NCI-H1436 (cell line): ENCODE measurements around the gene OR1K1.
A peak's percentile ranks its signal among the peaks of the same experiment; 100 is the strongest.
"Not testable (repeated sequence)": the region's sequence is repeated elsewhere in the genome, so short reads cannot be mapped to it uniquely, and the experiment has no call there.

ENCODE experiments used
- DNase-seq: peaks from one replicate; lab custom pipeline; 2025; lab: John Stamatoyannopoulos, UW

Gene OR1K1

GRCh38 chr9:122800066-122801060 is at the start of gene OR1K1:
Gene OR1K1 (plus strand): TSS chr9:122800123. CDS start chr9:122800123, 0 bp downstream.
- DNase-seq, result no peak

GRCh38 chr9:122754825-122755224 is 45.1 kb upstream of the OR1K1 start:
- no peak for DNase-seq

- DNase-seq, result no peak
Measured at GRCh38 chr9:122767817-122768216, 32.1 kb upstream of the OR1K1 start.

- no peak for DNase-seq
Measured at GRCh38 chr9:122777052-122777451, 22.9 kb upstream of the OR1K1 start.

GRCh38 chr9:122777935-122778627 is 21.8 kb upstream of the OR1K1 start:
- DNase-seq, result no peak

- no peak for DNase-seq
Measured at GRCh38 chr9:122779181-122779580, 20.7 kb upstream of the OR1K1 start.

- no peak for DNase-seq
Measured at GRCh38 chr9:122780026-122780425, 19.9 kb upstream of the OR1K1 start.

- no peak for DNase-seq
Measured at GRCh38 chr9:122781671-122782070, 18.3 kb upstream of the OR1K1 start.

GRCh38 chr9:122785269-122785668 is 14.7 kb upstream of the OR1K1 start:
- DNase-seq, result no peak

- no peak for DNase-seq
Measured at GRCh38 chr9:122786338-122786737, 13.6 kb upstream of the OR1K1 start.

GRCh38 chr9:122788831-122789230 is 11.1 kb upstream of the OR1K1 start, which contains the start of gene OR5C1:
Gene OR5C1 (plus strand): TSS chr9:122788933. CDS start chr9:122788933, 0 bp downstream.
- no peak for DNase-seq

GRCh38 chr9:122789256-122790046 is 10.5 kb upstream of the OR1K1 start:
- no peak for DNase-seq

GRCh38 chr9:122791872-122792669 is 7.9 kb upstream of the OR1K1 start:
- DNase-seq, result no peak

GRCh38 chr9:122797316-122798063 is 2.4 kb upstream of the OR1K1 start:
- DNase-seq, result no peak

GRCh38 chr9:122806661-122807060 is 6.7 kb downstream of the OR1K1 start:
- DNase-seq, result no peak

- no peak for DNase-seq
Measured at GRCh38 chr9:122807271-122807900, 7.5 kb downstream of the OR1K1 start.

GRCh38 chr9:122808141-122808540 is 8.2 kb downstream of the OR1K1 start:
- no peak for DNase-seq

GRCh38 chr9:122809261-122809660 is 9.3 kb downstream of the OR1K1 start:
- DNase-seq, result not testable (repeated sequence)

GRCh38 chr9:122810306-122810946 is 10.5 kb downstream of the OR1K1 start:
- DNase-seq, result peak; percentile 78
